K562 (cell line): ENCODE data around the gene FAM149B1. TPM values are rescaled to one million over a fixed set of nuclear protein-coding genes. Genes with fewer than 3 reads are reported as not detected.
A peak's percentile ranks its signal among the peaks of the same experiment; 100 is the strongest.

Experiments
- CAMTA2 ChIP-seq: fragments of 250-450 bp; sonication (Bioruptor Pico); conservative IDR thresholded peaks from 2 replicates; pipeline ENCODE4 v1.5.1; 2022
- CSDE1 ChIP-seq, 2 experiments: fragments of 450-650 bp; IDR thresholded peaks; 2 replicates each; pipeline ENCODE4 v1.6.1; 2016; ENCODE audit warnings: mild to moderate bottlenecking in 1 of 2
- FOXK2 ChIP-seq, 2 experiments: fragments of 450-650 bp; IDR thresholded peaks in 1 of 2; conservative IDR thresholded peaks in 1 of 2; 2 replicates each; pipeline ENCODE4 v1.6.1; 2016; ENCODE audit warnings: low read depth in 2 of 2, mild to moderate bottlenecking in 1 of 2
- HCFC1 ChIP-seq: IDR thresholded peaks from 2 replicates; pipeline ENCODE4 v1.6.1; 2012; ENCODE audit warnings: low read depth, low read length, improper control_type of control experiment
- HOXB6 ChIP-seq: fragments of 250-450 bp; sonication (Bioruptor Pico); IDR thresholded peaks from 2 replicates; pipeline ENCODE4 v1.5.1; 2022; ENCODE audit warnings: mild to moderate bottlenecking, borderline replicate concordance
- ILF3 ChIP-seq: fragments of 450-650 bp; IDR thresholded peaks from 2 replicates; pipeline ENCODE4 v1.6.1; 2018; ENCODE audit warnings: antibody characterized with exemption, mild to moderate bottlenecking, moderate library complexity, borderline replicate concordance
- KLF1 ChIP-seq: fragments of 450-650 bp; IDR thresholded peaks from 2 replicates; pipeline ENCODE4 v1.6.1; 2016; ENCODE audit warnings: missing genetic modification characterization, missing compliant biosample characterization
- L3MBTL2 ChIP-seq: fragments of 450-650 bp; IDR thresholded peaks from 2 replicates; pipeline ENCODE4 v1.6.1; 2016; ENCODE audit warnings: mild to moderate bottlenecking, moderate library complexity
- MAFF ChIP-seq: IDR thresholded peaks from 2 replicates; pipeline ENCODE4 v1.6.1; 2012; ENCODE audit warnings: low read length, improper control_type of control experiment
- MTA2 ChIP-seq: fragments of 450-650 bp; IDR thresholded peaks from 2 replicates; pipeline ENCODE4 v1.6.1; 2016; ENCODE audit warnings: low read depth
- NRF1 ChIP-seq, 2 experiments: fragments of 450-650 bp; IDR thresholded peaks in 1 of 2; conservative IDR thresholded peaks in 1 of 2; 2 replicates each; pipeline ENCODE4 v1.6.1; 2014; ENCODE audit warnings: mild to moderate bottlenecking in 2 of 2
- RB1 ChIP-seq: fragments of 450-650 bp; IDR thresholded peaks from 2 replicates; pipeline ENCODE4 v1.6.1; 2017; ENCODE audit warnings: low read depth, mild to moderate bottlenecking
- STAT5B ChIP-seq: fragments of 250-450 bp; sonication (Bioruptor Pico); IDR thresholded peaks from 2 replicates; pipeline ENCODE4 v1.8.0; 2021; ENCODE audit warnings: mild to moderate bottlenecking, inconsistent platforms
- WHSC1 ChIP-seq: IDR thresholded peaks from one replicate; pipeline ENCODE4 v1.6.1; 2012; ENCODE audit warnings: low read length, control low read depth, inconsistent platforms
- XRCC4 ChIP-seq: IDR thresholded peaks from one replicate; pipeline ENCODE4 v1.6.1; 2011; ENCODE audit not compliant: insufficient read depth, insufficient read length; ENCODE audit errors: extremely low read depth
- ZBED1 ChIP-seq: IDR thresholded peaks from 2 replicates; pipeline ENCODE4 v1.6.1; 2014
- ZC3H8 ChIP-seq: fragments of 450-650 bp; IDR thresholded peaks from 2 replicates; pipeline ENCODE4 v1.6.1; 2017
- ZNF780A ChIP-seq: fragments of 250-450 bp; sonication (Bioruptor Pico); IDR thresholded peaks from 2 replicates; pipeline ENCODE4 v1.5.0; 2021; ENCODE audit warnings: mild to moderate bottlenecking
- polyA plus RNA-seq, 8 experiments: library from polyadenylated mRNA; depleted of rRNA in 4 of 8; stranded (reverse) in 5 of 8; unstranded in 3 of 8; fragments of >200 nt; fragmentation: Nextera tagmentation in 2 of 8; fragmentation: Illumina TruSeq in 1 of 8; extraction: Ambion mirVana in 2 of 8; extraction: Trizol in 1 of 8; gene quantifications; 2 replicates each; pipeline versions ENCODE4 v1.2.1 to v1.2.3, GENCODE V29; 2011 to 2014; ENCODE audit warnings: inconsistent platforms in 1 of 8, missing spikeins in 1 of 8
- total RNA-seq, 7 experiments: library from RNA; depleted of rRNA in 6 of 7; stranded (reverse); fragments of >200 nt in 6 of 7; fragmentation: Illumina TruSeq in 2 of 7; extraction: Trizol in 2 of 7; gene quantifications; 2 replicates each; pipeline versions ENCODE4 v1.2.1 to v1.2.3, GENCODE V29; 2011 to 2021; ENCODE audit warnings: low replicate concordance in 1 of 7
- TF ChIP-seq, protein P1 (sequence below): sonication (generic); formaldehyde crosslinking; IDR thresholded peaks from 2 replicates; pipeline ENCODE4 v1.8.0; 2022; ENCODE audit warnings: mild to moderate bottlenecking, missing genetic modification reagents
- TF ChIP-seq, protein P2 (sequence below): fragments of 450-650 bp; IDR thresholded peaks from 2 replicates; pipeline ENCODE4 v1.6.1; 2016; ENCODE audit warnings: mild to moderate bottlenecking
- TF ChIP-seq, protein P3 (sequence below): fragments of 250-450 bp; sonication (Bioruptor Pico); IDR thresholded peaks from 2 replicates; pipeline ENCODE4 v1.8.0; 2022; ENCODE audit warnings: moderate library complexity, mild to moderate bottlenecking, inconsistent platforms
- TF ChIP-seq, protein P4 (sequence below): fragments of 450-650 bp; IDR thresholded peaks from 2 replicates; pipeline ENCODE4 v1.6.1; 2016; ENCODE audit warnings: antibody characterized with exemption

FAM149B1 gene
- total and polyA plus RNA-seq, 9 of the 15 experiments (the other 6 are each of a cell fraction or from before 2014, with no cell fraction given): 4.2 to 18.5 (median 9.3) TPM

DNA sequence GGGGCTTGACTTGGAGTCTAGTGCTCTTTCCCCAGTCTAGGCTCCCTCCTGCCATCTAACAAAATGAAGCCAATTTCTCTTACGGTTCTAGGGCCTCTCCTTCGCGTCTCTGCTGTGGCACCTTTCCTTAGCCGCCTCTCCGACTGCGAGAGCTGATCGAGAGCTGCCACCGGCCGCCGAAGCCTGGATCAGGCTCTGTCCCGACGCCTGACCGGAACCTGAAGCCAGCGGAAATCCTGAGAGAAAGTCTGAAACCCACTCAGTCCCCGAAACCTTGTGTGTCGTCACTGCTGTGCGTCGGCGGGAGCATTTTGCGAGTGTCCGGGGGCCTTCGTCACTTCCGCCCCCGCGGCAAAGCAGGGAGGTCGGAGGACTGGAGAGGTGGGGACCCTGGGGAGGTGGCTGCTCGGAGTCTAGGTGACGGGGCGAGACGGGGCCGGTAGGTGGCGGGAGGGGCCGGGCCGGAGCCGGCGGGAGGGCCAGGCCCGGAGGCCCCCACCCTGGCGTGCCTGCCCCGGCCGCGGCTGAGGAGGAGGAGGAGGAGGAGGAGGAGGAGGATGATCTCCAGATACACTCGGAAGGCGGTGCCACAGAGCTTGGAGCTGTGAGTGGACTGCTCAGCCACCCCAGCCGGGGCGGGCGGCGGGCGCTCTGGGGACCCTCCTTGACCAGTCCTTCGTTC lies at the start of gene FAM149B1, which contains the start of gene ECD (continued):
- TF ChIP-seq, protein P1, sequence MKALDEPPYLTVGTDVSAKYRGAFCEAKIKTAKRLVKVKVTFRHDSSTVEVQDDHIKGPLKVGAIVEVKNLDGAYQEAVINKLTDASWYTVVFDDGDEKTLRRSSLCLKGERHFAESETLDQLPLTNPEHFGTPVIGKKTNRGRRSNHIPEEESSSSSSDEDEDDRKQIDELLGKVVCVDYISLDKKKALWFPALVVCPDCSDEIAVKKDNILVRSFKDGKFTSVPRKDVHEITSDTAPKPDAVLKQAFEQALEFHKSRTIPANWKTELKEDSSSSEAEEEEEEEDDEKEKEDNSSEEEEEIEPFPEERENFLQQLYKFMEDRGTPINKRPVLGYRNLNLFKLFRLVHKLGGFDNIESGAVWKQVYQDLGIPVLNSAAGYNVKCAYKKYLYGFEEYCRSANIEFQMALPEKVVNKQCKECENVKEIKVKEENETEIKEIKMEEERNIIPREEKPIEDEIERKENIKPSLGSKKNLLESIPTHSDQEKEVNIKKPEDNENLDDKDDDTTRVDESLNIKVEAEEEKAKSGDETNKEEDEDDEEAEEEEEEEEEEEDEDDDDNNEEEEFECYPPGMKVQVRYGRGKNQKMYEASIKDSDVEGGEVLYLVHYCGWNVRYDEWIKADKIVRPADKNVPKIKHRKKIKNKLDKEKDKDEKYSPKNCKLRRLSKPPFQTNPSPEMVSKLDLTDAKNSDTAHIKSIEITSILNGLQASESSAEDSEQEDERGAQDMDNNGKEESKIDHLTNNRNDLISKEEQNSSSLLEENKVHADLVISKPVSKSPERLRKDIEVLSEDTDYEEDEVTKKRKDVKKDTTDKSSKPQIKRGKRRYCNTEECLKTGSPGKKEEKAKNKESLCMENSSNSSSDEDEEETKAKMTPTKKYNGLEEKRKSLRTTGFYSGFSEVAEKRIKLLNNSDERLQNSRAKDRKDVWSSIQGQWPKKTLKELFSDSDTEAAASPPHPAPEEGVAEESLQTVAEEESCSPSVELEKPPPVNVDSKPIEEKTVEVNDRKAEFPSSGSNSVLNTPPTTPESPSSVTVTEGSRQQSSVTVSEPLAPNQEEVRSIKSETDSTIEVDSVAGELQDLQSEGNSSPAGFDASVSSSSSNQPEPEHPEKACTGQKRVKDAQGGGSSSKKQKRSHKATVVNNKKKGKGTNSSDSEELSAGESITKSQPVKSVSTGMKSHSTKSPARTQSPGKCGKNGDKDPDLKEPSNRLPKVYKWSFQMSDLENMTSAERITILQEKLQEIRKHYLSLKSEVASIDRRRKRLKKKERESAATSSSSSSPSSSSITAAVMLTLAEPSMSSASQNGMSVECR (CRISPR knock-in tag): no peak
- TF ChIP-seq WHSC1 (no peak), MTA2 (no peak), RB1 (peak; percentile 84), HCFC1 (peak; percentile 96), ZBED1 (peak; percentile 58; the same call in 1 of the 2 replicates), STAT5B (CRISPR knock-in tag) (no peak), ZC3H8 (no peak), HOXB6 (CRISPR knock-in tag) (0 out of 2 replicates have a peak, but pooled peaks have one; percentile 0), NRF1 (conservative IDR thresholded peaks at IDR 0.05 in 1 of 2, IDR thresholded peaks at IDR 0.05 in 1 of 2) (peak; percentile 64 to 74), XRCC4 (no peak), ZNF780A (no peak), MAFF (no peak), L3MBTL2 (peak; percentile 65; the same call in 1 of the 2 replicates), CSDE1 (IDR thresholded peaks at IDR 0.05) (peak in 1 of 2 experiments; percentile 97; a peak in 2 of 4 replicates), KLF1 (no peak), FOXK2 (conservative IDR thresholded peaks at IDR 0.05 in 1 of 2, IDR thresholded peaks at IDR 0.05 in 1 of 2; ENCODE audit: low read depth in 2 of 2) (peak; percentile 49 to 75; a peak in 3 of 4 replicates), CAMTA2 (CRISPR knock-in tag) (0 out of 2 replicates have a peak, but pooled peaks have one; percentile 64), ILF3 (no peak; the same call in 1 of the 2 replicates)
- TF ChIP-seq, protein P2, sequence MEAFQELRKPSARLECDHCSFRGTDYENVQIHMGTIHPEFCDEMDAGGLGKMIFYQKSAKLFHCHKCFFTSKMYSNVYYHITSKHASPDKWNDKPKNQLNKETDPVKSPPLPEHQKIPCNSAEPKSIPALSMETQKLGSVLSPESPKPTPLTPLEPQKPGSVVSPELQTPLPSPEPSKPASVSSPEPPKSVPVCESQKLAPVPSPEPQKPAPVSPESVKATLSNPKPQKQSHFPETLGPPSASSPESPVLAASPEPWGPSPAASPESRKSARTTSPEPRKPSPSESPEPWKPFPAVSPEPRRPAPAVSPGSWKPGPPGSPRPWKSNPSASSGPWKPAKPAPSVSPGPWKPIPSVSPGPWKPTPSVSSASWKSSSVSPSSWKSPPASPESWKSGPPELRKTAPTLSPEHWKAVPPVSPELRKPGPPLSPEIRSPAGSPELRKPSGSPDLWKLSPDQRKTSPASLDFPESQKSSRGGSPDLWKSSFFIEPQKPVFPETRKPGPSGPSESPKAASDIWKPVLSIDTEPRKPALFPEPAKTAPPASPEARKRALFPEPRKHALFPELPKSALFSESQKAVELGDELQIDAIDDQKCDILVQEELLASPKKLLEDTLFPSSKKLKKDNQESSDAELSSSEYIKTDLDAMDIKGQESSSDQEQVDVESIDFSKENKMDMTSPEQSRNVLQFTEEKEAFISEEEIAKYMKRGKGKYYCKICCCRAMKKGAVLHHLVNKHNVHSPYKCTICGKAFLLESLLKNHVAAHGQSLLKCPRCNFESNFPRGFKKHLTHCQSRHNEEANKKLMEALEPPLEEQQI: peak; percentile 13; the same call in 1 of the 2 replicates
- TF ChIP-seq, protein P3, sequence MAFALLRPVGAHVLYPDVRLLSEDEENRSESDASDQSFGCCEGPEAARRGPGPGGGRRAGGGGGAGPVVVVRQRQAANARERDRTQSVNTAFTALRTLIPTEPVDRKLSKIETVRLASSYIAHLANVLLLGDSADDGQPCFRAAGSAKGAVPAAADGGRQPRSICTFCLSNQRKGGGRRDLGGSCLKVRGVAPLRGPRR (CRISPR knock-in tag): no peak
- TF ChIP-seq, protein P4, sequence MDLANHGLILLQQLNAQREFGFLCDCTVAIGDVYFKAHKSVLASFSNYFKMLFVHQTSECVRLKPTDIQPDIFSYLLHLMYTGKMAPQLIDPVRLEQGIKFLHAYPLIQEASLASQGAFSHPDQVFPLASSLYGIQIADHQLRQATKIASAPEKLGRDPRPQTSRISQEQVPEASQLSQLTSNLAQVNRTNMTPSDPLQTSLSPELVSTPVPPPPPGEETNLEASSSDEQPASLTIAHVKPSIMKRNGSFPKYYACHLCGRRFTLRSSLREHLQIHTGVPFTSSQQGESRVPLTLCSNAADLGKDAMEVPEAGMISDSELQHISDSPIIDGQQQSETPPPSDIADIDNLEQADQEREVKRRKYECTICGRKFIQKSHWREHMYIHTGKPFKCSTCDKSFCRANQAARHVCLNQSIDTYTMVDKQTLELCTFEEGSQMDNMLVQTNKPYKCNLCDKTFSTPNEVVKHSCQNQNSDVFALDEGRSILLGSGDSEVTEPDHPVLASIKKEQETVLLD: no peak
